HG03469 (cell line): ENCODE results near the gene THUMPD3.

Source experiments
- ATAC-seq: cut with Tn5 transposase; IDR thresholded peaks from one replicate; pipeline ENCODE4 v1.9.1; 2021; ENCODE audit warnings: mild to moderate bottlenecking, moderate library complexity, moderate number of reproducible peaks; ENCODE audit not compliant: unreplicated experiment

The THUMPD3 gene

DNA sequence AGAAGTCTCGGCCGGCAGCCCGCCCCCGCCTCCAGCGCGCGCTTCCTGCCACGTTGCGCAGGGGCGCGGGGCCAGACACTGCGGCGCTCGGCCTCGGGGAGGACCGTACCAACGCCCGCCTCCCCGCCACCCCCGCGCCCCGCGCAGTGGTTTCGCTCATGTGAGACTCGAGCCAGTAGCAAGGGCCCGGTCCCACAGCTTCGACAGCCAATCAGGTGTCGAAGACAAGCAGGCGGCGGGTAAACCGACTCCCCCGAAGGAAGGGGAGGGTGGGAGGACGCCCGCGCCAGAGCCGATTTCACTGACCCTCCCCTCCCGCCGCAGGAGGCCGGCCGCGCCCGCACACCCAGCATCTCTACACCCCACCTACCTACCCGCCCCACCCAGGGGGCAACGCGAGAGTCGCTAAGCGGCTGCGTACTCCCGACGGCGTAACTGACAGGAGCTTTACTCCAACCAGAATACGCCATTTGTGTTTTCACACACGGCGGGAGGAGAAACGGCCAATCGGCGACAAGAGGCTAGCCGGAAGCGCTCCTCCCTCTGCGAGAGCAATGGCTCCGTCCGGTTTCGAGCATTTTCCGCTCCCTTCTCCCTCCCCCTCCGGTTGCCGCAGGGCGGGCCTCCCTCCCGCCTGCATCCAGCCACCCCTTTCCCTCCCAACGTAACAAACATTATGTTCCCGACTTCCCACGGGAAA, 33.9 kb downstream of the THUMPD3 start:
- ATAC-seq = peak; percentile 68

DNA sequence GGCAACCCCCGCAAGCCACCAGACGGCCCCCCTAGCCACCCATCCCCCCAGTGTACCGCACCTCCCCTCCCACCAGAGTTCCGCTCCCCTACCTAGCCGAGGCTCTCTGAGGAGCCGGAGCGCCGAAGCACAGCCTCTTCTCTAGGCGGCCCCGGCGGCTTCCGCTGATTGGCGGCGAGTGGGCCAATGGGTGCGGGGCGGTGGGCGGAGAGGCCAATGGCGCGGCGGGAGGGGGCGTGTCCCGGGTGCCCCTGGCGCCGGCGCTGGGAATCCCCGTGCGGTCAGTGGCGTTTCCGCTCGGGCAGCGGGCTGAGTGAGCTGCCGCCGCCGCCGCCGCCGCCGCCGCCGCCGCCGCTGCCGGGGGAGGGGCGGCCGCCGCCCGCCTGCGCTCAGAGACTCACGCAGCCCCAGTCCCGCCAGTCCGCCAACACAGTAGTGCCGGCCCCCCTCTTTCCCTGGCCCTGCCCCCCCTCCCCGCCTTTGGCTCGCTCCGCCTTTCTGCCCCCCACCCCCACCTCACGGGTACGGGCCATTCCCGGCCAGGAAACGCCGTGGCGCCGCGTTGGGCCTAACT, 34.6 kb downstream of the THUMPD3 start, which contains the start of gene SETD5:
Gene SETD5, plus strand, starts transcription at position 284 of the 574 bp plus-strand sequence. CDS start 31,324 bp downstream, outside the sequence.
- ATAC-seq = peak; percentile 29

DNA sequence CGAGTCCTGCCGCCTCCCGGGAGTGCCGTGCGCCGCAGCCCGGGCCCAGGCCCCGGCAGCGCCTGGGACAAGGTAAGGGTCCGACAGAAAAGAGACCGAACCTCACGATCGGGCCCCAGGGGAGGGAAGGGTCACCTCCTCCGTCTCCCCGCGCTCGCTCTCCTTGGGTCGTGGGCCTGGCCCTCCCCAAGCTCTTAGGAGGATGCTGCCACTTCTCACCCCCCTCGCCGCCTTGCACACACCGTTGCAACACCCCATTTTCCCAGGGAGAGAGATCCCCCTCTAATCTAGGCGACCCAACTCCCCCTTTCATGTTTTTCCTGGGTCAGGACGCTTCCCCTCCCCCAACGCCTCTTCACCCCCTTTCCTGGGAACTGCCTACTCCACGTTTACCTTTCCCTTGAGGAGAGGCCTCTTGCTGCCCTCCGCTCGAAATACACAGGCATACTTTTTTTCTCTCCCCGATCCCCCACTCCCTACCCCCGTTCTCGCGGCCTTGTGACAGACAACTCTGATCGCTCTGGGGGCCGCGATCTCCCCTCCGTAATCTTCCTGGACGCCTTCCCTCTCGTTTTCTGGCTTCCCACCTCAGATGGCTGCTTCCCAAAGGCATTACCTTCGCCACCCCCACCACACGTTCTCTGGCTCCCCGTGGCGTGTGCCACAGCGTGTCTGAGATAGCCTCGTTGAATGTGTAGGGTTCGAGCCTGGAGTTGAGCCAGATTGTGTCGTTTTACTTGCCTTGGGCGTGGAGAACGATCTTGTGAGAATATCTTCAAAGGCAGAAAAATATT, 35.2 kb downstream of the THUMPD3 start:
- ATAC-seq = no peak

DNA sequence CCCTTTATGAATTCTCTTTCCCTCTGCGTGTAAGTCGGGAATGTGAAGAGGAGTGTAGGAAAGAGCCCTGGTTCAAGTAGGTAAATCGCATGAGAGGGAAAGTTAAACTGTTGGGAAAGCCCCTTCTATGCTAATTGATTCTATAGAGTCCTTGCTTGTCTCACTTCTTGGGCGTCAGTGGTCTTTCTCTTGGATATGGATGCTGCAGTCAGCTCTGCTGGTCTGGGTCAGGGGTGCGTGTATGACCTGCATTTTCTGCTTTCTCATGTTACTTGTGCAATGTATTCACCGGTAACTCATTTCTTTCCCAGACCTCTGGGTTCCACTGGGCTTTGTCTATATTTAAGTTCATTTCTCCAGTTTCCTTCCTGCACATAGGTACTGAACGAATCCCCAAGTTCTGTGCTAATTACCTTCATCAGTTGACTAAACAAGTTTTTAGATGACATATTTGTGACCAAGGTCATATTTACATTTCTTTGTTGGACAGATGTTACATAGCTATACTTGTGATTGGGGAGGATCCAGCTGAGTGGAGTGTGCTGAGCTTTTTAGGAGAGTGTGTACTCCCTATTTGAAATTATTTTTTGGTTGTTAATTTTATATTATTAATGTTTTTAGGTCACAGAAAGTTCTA, 36.0 kb downstream of the THUMPD3 start:
- no peak for ATAC-seq

DNA sequence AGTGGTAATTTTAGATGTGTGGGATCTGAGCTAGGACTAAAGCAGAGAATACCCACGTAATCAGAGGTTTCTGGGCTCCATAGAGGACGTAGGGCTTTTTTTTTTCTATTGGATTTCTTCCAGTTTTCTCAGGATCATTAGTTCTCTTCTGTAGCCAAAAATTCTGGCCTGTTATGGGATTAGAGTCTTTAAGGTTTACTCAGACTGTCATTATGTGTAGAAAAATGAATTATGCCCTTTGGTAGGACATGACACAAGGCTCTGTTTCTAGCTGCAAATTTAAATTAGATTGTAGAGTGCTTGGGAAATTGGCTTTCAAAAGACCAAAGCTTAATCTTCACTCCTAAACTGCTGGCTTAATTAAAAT, 36.5 kb downstream of the THUMPD3 start:
- no peak for ATAC-seq

DNA sequence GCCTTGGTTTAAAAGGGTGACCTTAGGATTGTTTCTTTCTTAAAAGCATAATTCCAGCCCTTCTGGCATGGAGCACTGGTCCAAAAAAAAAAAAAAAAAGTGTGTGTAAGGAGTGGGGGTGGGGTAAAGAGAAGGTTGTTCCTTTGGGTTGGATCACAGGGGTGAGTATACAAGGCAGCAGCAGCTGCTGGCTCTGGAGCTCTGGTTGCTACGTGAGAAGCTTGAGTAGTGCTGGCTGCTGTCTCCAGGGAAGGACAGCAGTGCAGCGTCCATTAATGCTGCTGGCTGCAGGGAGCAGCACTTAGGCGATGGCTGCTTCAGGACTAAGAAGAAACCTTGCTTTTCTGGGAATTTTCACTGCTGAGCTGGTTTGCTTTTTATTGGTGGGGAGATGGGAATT, 36.9 kb downstream of the THUMPD3 start:
- ATAC-seq = no peak

DNA sequence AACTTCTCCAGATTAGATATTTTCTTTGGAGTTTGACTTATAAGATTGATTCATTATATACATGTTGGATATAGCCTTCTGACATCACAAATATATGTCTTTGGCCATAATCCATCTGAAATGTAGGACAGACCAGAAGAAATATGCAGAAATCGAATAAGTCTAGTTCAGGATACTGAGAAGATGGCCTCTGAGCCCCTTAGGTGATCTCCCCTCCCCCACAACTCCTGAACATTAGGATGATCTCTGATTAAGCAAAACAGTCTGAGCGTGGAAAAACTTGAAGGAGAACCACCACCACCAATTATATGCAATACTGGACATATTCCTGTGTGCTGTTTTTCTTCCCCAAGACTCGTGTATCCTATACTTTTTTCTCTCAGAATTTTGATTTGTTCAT, 37.8 kb downstream of the THUMPD3 start:
- no peak for ATAC-seq

DNA sequence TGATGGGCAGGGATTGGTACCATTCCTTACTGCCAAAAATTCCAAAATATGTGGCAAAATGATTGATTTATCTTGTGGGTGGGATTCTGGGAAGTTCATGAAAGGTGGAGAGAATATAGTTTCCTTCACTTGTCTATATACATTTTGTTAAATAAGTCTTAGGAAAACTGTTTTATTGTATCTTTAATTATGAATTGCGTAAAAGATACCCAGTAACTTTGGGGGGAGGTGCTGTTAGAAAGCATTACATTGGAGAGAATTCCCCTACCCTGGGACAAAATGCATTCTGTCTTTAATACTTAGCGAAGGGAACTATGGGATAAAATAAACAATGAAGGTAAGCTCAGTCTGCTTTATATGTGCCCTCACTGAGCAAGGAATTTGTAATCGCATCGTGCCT, 39.1 kb downstream of the THUMPD3 start:
- no peak for ATAC-seq

DNA sequence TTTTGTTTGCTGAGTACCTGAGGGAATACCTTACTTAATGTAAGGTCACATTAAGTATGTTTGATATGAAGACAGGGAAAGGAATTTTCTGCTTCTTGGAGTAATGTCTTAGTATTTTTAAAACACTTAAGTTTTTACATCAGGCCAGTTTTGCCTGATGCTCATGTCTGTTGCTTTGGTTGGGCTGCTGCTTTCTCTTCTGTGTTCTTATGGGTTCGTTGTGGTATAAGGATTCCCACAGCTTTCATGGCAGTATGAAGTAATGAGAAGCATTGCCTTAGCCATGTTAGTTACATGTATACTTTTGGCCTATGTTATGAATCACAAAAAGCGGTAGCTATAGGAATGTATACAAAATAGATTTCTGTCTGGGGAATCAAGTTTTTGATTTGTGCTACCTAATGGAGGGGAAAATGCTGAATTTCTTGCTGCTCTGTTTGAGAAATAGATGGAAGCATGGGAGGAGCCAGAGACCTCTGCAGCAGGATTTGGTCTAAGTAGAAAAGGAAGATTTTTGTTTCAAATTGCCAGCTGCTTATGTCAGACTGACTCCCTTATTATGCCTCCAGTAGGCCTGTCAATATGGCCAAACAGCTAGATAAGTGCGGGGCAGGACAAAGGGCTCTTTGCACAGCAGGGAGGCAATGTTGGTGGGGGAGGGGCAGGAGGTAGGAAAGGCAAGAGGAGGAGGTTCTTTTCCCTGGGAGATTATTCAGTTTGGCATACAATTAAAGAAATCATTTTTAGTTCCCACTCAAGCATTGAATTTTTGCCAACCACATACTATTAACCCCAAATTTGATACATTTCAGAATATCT, 39.8 kb downstream of the THUMPD3 start:
- ATAC-seq = no peak

DNA sequence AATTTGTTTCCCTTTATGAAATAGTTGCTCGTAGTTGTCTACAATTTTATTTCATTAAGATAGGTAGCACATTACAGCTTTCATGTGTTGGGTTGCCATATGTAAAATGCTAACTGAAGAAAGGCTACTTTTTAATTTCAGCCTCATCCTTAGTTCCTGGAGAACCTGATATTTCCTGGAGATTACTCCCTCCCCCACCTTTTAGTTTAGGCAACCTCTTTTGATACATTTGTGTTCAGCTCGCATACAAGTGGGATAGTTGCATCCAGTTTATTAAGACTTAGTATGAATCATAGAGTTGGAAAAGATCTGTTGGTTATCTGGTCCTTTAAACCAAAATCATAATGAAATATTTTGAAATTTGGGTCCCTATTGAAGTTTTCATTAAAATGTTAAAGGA, 40.6 kb downstream of the THUMPD3 start:
- ATAC-seq = no peak

DNA sequence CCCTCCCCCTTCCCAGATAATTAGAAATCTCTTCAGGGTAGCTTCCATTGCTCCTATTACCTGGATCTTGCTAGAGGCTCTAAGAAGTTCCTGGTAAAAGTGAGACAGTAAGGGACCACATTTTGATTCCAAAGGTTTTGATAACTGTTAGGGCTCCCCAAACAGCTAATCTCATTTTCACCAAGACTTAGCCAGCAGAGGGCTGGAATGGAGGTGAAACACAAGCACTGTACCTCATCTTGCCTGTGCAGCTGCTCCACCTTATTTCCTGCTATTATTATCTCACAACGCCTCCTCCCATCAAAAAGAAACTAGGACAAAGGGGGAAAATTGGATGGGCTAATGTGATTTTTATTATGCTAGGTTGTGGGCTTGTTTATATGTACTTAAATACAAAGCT, 41.8 kb downstream of the THUMPD3 start:
- no peak for ATAC-seq

DNA sequence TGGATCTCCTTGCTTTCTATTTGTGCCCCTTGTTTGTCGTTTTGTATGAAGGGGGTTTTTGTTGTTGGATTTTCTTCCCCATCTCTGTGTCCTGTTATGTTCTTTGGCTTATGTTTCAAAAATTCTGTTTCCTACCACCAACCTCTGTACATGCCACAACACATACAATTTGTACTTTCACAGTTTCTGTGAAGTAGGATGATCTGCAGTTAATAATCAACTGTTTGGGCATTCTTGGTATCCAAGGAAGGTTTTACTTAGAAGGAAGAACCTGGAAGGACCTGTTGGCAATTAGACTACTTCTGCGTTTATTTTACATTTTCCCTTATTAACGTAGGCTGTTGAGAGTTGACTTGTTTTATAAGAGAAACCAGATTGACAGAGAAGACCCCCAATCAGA, 42.9 kb downstream of the THUMPD3 start:
- no peak for ATAC-seq

DNA sequence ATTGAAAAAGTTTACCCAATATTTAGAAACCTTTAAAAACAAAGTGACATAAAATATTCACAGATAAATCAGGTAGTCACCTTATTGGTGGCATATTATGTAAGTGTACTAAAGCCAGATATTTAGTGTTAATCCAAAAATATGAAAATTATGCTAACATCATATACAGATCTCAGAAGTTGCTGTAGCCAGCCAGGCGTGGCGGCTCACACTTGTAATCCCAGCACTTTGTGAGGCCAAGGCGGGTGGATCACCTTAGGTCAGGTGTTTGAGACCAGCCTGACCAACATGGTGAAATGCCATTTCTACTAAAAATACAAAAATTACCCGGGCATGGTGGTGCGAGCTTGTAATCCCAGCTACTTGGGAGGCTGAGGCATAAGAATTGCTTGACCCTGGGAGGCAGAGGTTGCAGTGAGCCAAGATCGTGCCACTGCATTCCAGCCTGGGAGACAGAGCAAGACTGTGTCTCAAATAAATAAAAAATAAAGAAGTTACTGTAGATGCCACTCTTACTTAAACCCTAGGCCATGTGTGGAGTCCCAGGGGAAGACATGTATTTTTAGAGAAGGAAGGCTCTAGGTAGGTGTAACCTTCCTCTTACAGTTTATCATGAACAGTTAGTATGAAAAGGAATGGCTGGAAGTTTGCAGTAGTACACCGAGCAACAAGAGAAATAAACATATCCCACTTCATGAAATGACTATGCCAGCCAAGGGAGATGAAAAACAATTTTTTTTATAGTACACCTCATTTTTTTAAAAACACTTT, 44.2 kb downstream of the THUMPD3 start:
- ATAC-seq = no peak

DNA sequence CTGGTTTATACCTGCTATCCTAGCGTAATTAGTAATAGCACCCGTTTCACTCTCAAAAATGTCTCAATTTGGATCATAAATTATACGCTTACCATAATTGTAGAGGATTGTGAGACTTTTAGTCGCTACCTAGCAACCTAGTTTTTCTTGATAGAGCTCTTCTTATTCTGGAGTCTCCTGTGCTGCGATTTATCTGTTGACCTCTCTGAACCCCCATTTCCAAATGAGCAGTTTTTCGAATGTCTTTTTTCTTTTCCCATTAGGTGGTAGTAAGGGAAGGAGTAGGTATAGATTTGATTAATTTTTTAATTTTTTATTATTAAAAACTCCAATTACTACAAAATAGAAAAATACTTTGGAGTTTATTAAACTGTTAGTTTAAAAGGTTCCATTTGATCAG, 45.2 kb downstream of the THUMPD3 start:
- no peak for ATAC-seq

DNA sequence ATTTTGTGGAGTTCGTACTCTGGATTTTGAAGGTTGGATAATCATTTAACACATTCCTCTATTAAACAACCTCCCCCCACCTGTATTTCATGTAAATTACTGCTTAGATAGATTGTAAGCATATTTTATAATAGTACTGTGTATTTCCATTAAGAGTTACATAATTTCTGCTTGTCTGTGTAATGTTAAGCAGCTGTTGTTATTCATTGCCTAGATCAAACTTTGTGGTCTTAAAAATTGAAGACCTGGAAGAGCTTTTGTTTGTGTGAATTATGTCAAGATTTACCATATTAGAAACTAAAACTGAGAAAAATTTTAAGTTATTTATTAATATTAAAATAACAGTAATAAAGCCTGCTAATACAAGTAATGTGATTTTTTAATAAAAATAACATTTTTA, 45.7 kb downstream of the THUMPD3 start:
- ATAC-seq = no peak

DNA sequence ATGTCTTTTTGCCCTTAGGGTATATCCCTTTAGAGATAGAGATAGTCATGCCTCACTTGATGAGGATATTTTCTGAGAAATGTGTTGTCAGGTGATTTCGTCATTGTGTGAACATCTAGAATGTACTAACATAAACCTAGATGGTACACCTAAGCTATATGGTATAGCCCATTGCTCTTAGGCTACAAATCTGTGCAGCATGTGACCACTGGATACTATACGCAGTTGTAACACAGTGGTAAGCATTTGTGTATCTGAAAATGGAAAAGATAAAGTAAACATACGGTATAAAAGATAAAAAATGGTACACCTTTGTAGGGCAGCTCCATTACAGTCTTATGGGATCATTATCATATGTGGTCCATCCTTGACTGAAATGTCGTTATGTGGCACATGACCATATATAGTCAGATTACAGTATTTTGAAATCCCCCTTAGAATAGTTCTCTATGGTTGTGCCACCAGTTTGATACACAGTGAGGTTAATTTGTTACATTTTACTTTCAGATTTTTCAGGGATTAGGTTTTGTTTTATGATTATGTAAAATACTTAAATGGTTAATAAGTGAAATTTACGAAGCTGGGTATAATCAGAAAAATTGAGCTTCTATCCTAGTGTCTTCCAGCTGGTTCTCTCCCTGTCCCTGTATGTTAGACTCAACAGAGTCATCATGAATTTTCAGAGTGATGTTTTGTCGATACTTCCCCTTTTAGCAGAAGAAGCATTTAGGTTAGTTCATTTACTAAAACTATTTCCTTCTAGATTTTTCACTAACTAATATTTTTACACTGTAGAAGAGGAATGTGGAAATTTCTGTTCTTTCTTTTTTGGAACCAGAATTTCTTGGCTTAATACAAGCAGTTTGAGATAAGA, 47.4 kb downstream of the THUMPD3 start:
- ATAC-seq = no peak

DNA sequence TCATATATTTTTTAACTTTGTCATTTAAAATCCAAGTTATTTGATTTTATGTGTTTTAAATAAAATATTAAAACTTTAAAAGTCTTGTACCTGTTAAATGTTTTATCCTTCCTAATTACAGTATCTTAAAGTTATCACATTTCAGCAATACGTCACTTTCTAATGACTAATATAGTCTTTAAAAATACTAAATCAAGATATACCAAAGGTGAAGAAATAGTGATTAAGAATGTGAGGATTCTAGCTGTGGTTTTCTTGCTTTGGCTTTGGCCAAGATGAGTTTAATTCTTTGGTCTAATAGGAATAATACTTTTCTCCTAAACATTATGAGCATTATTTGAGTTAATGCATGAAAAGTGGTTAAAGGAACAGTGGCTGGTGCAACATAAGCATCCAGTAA, 48.4 kb downstream of the THUMPD3 start:
- ATAC-seq = no peak

DNA sequence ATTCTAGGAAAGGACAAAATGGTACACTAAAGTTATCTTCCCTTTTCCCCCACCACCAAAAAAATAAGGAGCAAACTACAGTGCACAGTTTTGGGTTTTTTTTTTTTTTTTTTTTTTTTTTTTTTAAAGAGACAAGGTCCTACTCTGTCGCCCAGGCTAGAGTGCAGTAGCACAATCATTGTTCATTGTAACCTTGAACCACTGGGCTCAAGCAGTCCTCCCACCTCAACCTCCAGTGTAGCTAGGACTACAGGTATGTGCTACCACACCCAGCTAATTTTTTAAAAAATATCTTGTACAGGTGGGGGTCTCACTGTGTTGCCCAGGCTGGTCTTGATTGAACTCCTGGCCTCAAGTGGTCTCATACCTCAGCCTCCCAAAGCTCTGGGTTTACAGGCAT, 49.4 kb downstream of the THUMPD3 start:
- ATAC-seq = no peak

DNA sequence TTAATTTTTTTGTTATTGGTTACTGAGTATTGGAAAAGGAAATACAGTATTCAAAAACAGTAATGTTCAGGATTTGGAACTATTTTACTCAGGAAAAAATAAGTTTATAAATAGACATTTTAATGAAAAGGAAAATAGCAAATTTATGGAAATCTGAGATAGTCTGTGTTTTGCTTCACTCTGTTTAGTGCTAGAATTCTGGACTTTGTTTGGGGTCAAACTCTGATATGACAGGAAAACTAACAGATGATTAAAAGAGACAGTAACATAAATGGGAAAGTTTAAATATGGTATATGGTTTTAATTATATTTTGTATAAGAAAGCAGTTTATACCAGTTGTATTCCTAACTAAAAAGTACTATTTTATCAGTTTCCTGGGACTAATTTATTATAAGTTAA, 52.0 kb downstream of the THUMPD3 start:
- no peak for ATAC-seq
